Activated naive CD4-positive, alpha-beta T cell treated with Interleukin-2 at 50 U/mL for 16 hours (primary cell): ENCODE results near the gene VIPR2.
"Not testable (repeated sequence)": the region's sequence is repeated elsewhere in the genome, so short reads cannot be mapped to it uniquely, and the experiment has no call there.

Source experiments
- DNase-seq: peaks from one replicate; pipeline ENCODE4 v3.0.0-alpha.2; 2020

The VIPR2 gene, protein sequence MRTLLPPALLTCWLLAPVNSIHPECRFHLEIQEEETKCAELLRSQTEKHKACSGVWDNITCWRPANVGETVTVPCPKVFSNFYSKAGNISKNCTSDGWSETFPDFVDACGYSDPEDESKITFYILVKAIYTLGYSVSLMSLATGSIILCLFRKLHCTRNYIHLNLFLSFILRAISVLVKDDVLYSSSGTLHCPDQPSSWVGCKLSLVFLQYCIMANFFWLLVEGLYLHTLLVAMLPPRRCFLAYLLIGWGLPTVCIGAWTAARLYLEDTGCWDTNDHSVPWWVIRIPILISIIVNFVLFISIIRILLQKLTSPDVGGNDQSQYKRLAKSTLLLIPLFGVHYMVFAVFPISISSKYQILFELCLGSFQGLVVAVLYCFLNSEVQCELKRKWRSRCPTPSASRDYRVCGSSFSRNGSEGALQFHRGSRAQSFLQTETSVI

DNA sequence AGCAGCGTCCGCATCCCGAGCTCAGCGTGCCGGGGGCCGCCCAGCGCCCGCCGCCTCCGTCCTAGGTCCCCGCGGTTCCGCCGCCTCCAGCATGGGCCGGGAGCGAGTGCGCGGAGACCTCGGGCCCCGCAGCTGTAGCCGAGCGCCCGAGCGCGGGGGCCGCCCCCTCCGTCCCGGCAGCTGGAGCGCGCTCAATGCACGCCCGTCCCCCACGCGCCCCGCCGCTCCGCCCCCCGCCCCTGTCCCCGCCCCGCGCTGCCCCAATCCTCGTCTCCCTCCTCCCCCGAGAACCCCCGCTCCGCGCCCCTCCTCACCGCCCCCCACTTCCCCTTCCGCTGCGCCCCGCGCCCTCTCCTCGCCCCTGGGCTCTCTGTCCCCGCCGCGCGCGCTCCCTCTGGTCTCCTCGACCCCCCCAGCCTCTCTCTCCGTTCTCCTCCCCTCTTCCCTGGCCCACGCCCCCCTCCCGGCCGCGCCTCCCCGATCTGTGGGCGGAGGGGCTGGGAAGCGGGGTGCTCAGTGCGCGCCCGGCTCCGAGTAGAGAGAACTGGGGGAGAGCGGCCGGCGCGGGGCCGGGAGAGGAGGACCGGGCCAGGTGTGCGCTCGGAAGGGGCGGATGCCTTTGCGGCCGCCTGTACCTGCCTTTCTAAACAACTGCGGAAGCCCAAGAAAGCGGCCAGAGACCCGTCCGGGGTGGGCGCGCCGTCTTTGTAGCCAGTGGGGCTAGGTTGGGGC is at the start of gene VIPR2:
TSS of gene VIPR2 (minus strand) at position 110 of the 732 bp plus-strand sequence. CDS start at position 14, 96 bp downstream.
- peak; percentile 5 for DNase-seq

DNA sequence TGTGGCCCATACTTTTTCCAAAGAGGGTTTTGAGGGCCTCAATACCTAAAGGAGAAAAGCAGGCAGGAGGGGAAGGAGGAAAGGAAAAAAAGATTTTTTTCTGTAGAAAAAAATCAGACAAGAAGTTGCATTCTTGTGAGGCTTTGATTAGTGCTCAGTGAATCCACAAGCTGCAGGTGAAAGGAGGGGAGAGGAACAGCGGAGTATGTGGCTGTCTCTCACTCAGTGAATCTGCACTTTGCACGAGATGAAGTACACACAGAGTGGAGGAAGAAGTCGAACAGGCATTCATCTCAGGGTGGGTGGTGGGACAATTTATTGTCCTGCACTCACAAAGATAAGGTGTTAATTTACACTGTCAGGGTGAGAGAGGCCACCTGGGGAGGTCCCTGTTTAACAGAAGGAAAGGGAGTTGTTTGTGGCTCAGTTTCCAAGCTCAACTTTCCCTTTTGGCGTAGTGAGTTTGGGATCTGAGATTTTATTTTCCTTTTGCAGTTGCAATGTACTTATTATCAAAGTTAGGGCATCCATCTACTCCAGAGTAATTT is 49.0 kb upstream of the VIPR2 start:
- no peak for DNase-seq

DNA sequence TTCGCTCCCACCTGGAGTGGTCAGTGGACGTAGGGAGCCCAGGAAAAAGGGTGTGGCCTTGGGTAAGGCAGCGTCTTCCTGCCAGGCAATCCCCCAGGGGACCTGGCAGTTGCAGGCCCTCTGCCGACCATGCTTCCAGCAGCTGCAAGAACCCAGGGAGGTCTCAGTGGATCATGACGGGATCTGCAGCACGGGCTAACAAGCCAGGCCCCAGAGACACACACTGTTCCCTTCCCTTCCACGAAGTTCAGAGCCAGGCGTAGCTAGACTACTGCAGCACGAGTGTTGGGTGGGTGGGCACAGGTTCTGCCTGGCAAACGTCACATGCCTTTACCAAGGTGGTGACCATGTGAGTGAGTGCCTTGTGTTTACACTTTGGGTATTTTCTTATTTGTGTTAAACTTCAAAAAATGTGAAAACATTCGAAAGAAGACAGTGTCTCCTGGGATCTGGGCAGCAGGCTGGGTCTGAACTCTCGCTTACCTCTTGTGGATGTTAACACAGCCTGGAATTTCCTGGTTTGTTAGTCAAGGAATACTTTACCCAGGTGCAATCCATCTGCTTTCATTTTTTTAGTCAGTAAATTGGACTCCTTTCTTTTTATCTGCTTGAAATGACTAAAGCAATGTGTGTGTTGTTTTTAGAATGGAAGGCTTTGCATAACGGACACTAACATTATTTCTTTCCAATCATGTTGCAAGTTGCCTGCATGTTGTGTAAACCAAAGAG is 48.2 kb upstream of the VIPR2 start:
- no peak for DNase-seq

DNA sequence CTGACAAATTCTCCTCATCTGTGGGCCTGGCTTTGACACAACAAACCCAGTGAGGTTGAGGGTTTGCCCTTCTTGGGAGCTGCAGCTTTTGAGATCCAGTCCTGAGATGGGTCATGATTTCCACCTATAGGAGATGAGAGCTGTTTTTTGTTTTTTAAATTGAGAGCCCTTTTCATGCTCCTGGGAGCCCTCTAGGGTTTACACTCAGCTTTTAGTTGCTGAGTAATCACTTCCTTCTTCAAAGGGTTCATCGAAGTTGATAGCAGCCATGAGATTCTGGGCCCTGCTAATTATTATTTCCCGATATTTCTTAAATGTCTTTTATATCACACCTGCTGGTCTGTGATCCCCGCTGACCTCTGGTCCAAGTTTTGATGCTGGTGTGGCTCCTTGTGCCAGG is 47.3 kb upstream of the VIPR2 start:
- no peak for DNase-seq

DNA sequence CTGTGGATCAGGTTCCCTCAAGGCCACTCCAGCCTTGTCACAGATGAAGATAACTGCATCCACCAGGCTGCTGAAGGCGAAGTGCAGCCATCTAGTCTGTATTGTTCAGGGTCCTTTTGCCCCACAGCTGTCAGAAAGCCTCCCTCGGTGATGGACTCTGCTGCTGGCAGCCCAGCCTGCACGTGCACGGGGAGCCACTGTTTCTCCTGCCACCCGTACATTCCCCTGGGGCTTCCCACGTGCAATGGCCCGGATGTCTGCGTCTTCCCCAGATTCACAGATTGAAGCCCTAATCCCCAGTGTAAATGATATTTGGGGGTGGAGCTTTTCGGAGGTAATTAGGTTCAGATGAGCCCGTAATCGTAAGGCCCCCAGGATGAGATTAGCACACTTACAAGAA is 46.6 kb upstream of the VIPR2 start:
- DNase-seq: no peak

DNA sequence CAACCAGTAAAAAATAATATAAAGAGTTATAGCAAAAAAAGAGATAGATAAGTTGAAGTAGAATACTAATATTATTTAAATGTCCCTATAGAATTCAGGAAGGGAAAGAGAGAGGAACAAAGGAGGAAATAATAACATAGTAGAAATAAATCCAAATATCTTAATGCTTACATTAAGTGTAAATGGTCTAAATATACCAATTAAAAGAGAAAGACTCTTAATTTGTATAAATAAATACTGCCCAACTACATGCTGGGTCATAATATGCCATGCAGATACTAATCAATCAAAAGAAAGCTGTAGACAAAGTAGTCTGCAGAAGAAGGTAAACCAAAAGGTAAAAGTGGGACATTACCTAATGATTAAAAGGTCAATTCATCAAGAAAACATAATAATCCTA is 43.3 kb upstream of the VIPR2 start:
- DNase-seq: no peak

DNA sequence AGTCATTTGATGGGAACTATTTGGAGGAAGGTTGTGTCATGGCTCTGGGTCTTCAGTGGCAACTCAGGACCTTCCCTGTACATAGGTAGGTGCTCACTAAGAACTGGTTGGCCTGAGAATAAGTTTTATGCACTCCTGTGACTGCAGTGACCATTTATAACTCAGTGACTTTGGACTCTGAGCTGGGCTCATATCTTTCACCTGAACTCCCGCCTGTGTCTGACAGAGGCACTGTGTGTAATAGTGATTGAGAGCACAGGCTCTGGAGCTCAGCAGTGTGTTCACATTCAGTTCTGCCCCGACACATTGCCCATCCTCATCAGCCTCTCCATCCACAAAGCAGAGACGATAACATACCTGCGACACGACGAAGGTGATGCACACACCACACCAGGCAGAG is 34.6 kb upstream of the VIPR2 start:
- DNase-seq: no peak

DNA sequence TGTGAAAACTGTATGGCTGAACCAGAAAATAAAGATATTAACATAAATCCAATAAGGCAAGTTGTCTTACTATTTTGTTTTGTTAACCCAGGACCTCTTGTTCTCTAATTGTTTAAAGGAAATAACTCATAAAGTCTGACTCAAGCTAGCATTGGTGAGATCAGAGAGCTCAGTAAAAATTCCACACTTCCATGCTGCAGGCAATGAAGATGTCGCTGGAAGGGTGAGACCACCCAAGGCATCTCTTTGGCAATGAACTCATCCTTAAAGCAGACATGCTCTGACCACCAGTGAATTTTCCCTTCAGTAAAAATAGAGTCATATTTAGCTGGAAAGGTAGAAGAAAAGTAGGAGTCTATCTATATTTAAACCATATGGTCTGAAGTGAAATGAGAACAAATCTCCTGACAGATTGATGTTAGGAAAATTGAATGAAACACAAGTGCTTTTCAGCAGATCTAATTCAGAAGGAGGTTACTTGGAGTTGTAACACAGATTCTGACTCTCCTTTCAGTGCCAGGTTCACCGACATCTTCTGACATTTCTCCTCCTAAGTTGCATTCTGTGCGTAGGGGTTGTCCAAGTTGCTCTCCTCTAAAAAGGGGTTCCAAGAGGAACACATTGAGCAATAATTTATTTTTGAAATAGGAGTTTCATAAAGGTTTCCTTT is 32.8 kb upstream of the VIPR2 start:
- DNase-seq: no peak

DNA sequence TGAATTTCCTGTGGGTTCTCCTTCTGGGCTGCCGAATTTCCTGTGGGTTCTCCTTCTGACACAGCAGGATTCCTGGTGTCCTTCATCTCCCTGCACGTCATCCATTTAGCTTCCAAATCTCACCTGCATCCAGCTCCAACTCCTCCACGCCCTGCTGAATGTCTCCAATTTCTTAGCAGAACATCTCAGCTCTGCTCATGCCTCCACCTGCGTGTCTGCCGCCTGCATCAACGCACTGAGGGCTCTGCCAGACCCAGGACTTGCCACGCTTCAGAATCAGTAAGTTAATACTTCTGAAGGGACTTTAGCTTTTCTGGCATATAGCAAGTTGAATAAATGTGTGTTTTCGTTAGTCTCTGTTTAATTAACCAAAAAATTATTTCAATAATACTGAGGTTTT is 31.1 kb upstream of the VIPR2 start:
- DNase-seq: no peak

DNA sequence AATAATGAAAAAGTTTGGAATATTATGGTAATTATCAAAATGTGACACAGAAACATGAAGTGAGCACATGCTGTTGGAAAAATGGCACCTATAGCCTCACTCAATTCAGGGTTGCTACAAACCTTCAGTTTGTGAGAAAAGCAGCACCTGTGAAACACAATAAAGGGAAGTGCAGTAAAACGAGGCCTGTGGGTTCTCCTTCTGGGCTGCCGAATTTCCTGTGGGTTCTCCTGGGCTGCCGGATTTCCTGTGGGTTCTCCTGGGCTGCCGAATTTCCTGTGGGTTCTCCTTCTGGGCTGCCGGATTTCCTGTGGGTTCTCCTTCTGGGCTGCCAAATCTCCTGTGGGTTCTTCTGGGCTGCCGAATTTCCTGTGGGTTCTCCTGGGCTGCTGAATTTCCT is 30.4 kb upstream of the VIPR2 start:
- DNase-seq: not testable (repeated sequence)

DNA sequence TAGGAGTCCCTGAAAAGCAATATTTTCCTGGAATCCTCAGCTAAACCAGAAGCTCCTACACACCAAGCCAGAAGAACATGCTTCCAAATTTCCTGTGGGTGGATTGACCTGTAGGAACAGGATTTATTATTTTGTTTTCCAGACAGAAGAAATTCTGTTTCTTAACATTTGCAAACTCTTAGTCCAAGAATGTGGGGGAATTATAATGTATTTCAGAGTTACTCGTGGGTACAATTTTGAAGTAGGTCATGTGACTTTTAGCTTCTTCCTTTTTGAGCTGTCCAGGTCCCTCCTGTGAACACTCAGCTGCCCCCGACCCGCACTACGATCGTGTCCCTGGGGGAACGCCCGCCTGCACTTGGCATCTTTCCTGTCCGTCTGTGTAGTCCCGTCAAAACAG is 27.7 kb upstream of the VIPR2 start:
- no peak for DNase-seq

DNA sequence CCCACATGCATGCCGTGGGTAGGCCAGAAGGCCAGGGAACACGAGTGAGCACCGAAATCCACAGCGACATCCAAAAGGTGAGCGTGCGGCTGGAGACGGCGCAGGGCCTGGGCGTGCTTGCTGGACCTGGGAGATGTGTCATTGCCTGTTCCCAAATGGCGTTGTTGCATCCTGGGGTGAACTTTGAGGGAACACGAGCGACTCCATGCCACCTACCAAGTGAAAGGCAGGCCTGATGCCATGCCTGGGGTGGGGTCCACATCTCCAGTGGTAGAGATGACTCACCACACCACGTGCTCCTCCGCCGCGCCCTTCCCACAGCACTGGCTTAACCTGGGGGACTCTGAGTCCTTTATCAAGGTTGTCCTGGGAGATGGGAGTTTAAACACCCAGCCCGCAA is 24.7 kb upstream of the VIPR2 start:
- DNase-seq: no peak

DNA sequence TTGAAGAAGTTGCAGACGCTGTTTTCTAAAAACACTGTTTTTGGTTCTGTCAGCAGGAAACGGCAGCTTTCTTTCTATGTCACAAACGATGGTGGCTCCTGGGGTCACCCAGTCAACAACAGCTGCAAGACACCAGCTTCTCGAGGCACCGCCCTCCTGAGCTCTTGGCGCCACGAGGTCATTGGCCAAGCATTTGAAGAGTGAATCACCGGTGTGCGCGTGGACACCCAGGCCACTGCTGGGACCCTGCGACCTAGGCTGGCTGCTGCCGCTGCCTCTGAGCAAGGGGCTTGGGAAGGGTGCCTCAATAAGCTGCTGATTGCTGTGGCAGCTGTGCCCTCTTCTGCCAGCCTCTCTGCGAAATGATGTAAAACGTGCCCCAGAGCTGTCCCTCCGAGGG is 22.5 kb upstream of the VIPR2 start:
- DNase-seq: no peak

DNA sequence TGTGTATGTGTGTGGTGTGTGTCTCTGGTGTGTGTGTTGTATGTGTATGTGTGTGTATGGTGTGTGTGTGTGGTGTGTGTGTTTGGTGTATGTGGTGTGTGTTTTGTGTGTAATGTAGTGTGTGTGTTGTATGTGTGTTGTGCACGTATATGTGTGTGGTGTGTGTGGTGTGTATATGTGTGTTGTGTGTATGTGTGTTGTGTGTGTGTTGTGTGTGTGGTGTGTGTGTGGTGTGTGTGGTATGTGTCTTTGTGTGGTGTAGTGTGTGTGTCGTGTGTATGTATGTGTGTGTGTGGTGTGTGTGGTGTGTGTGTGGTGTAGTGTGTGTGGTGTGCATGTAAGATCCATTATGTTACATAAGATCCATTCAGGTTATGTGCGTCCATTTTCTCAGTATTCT is 21.9 kb upstream of the VIPR2 start:
- DNase-seq: no peak

DNA sequence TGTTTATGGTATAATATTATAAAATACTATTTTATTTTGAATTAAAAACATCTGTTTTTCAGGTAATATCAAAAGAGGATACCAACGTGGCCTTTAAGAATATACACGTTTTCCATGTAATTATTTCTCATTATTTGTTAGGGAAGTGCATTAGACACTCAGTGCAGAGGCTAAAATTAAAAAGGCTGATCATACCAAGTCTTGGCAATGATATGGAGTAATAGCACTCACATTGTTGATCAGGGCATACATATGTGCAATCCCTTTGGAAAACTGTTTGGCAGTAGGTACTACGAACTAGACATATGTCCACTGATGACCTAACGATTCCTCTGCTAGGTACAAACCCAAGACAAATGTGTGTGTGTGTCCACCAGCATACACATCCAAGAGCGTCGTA is 20.7 kb upstream of the VIPR2 start:
- DNase-seq: no peak

DNA sequence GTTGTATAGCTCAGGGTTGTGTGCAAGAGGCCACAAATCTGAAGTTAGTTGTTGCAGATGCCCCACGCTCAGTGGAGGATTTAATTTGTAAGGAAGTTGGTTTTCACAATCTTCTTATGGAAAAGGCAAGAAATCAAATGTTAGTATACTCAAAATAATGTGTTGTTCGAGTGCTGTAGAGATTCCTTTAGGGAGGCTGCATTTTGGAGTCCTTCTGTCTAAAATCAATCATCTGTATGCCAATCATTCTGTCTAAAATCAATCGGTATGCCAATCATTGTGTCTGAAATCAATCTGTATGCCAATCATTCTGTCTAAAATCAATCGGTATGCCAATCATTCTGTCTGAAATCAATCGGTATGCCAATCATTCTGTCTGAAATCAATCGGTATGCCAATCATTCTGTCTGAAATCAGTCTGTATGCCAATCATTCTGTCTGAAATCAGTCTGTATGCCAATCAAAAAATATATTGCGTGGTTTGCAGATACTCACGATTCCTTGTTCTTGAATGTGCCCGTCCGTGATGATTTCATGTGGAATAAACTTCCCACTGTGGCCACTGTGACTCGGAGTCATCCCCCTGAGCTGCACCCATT is 19.1 kb upstream of the VIPR2 start:
- not testable (repeated sequence) for DNase-seq

DNA sequence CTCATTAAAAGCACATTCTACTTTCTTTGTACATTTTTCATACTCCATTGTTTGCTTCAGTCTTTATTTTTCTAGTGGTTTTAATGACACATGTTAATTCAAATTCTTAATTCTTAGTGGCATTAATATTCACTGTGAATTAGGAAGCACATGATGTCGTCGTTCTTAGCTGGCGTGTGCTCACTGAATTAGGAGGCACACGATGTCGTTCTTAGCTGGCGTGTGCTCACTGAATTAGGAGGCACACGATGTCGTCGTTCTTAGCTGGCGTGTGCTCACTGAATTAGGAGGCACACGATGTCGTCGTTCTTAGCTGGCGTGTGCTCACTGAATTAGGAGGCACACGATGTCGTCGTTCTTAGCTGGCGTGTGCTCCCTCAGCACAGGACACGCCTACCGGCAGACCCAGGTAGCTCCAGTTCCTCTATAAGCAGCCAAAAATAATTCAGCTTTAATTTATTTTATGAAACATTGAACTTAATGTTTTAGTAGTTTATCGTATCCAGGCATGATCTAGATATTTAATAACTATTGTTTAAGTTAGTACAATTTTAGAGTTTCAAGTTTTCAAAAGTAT is 17.5 kb upstream of the VIPR2 start:
- DNase-seq: not testable (repeated sequence)

DNA sequence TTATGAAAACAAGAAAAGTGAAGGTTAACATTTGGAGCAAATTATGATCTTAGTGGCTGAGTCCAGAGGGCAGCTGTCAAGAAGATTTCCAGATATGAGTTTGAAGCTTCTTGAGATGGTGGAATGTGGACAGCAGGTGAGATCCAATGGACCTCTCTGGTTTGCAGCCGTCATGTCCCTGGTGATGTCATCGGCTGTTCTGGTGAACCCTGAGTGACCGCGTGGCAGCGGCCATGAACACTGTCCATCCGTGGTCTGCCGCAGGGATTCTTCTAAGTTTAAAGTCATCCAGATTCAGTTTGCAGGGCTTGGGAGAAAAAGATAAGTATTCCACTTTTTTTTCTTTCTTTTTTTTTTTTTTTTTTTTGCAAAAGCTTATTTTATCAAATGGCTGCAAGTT is 15.8 kb upstream of the VIPR2 start:
- DNase-seq: no peak

DNA sequence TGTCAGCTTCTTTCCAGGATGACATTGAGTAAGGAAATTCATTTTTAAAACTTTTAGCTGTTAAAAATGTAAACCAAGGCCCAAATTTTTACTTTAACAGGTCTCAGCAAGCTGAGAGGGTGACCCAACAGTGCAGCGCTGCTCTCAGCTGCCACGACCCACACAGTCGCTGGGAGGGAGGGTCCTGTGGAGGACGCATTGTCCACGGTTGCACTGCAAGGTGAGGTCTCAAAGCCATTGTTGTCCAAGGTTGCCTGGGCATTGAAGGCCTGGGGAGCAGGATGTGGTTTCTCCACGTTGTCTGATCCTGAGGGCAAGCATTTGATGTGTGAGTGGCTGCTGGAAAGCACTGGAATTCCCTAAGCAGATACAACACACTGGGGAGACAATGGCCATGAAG is 15.1 kb upstream of the VIPR2 start:
- DNase-seq: no peak

DNA sequence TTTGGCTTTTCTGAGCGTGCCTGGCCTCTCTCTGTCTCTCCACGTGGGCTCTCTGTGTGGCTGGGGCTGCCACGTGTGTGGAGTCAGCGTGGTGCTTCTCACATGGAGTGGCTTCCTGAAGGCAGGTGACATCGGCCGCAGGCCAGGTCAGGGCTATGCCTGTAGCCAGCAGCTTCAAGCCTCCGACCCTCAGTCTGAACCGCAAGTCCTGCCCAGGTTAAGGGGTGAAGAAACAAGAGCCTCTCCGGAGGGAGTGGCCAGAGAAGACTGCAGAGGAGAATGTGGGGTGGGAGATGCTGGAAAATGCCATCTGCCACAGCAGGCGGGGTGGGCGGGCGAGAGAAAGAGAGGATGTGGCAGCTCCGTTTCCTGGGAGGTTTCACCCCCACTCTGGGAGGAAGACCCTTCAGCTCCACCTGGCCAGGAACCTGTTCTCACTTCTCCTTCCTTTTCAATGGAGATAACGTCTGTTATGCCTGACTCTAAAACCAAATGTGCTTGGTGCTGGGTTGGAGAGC is 14.3 kb upstream of the VIPR2 start:
- DNase-seq: no peak

DNA sequence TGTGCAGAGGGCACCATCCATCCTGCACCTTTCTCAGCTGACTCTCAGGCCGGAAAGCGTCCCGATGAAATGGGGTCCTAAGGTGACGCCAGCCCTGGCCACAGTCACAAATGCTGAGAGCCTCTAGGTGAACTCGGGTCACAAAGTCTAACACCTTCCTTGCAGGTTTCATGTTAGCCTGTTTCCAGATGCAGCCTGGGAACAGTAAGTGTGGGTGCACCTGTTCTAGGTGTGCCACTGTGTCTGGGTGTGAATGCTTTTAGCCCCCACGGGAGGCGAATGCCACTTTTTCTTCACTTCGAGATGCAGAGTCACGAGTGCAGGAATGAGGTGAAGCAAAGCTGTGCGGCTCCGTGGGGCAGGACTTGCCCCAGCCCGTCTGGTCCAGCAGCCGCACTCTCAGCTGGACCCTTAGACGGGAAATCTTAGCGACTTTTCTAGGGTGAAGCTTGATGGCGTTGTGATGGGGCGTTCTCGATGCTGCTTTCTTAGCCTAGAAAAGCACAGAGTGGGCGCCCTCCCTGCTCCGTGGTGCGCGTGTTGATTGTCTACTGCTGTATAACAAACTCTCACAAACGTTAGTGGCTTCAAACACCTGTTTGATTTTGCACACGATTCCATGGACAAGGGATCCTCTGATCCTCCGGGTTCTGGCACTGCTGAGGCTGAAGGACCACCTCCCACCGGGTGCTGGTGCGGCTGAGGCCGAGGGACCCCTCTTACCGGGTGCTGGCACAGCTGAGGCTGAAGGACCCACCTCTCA is 13.6 kb upstream of the VIPR2 start:
- DNase-seq: no peak
